ENCODE data around the gene BCAP31. TPM values are rescaled to one million over a fixed set of nuclear protein-coding genes. Genes with fewer than 3 reads are reported as not detected.

Gene BCAP31
- total and polyA plus RNA-seq, 12 donors: 70.2 to 164 (median 85.4) TPM

DNA sequence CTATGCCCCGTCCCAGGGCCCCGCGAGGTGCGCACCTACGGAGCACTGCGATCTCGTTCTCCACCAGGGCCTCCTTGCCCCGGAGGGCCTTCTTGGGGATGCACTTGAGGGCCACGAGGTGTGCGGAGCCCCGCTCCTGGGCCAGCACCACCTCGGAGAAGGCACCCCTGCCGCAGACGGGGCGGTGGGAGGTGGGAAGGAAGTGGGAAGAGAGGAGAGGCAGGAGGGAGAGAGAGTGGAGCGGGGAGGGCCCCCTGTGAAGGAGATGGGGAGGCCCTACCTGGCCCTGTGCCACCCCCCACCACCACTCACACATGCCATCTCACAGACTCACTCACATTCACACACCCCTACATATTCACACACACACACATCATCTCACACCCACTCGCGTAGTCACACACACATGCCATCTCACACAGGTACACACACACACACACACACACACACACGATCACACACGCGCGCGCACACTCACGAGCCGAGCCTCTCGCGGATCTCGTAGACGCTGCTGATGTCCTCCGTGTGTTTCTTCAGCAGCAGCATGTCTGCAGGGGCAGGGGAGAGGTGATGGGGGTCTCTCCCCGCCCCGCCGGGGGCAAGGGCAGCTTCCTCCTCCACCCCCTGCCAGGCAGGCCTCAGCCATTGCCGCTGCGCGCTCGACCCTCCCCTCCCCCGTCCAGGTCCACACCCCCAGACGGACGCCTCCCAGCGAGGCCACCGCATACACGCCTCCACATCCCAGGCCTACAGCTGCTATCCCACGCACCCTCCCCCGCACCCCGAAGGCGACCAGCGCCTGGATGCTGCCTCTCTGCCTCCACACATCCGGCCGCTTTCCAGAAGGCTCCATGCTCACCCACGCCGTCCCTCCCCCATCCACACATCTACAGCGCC lies 51.4 kb downstream of the BCAP31 start:
- Histone ChIP-seq H3K27me3 (peaks cover 0 to 59% (median 6%) of the 10 kb centered on the region in 7 donors), H3K9me3 (no peaks in the 10 kb centered on the region), H3K4me3 (no peak overlapping the region), H3K27ac (no peak overlapping the region), H3K4me1 (no peaks in the 10 kb centered on the region), H3K36me3 (no peaks in the 10 kb centered on the region)
- ATAC-seq (no peak), DNase-seq (no peak)
- intact Hi-C loops (cut with DNase I): loop anchor here in 1 of 10 donors (5.0 kb wide), 1 partner anchor 130 kb away; no protein-coding TSS in a partner anchor
- 46 to 54% methylated on average over 34 to 49 of the region's 53 CpGs for WGBS, 2 donors
- TF ChIP-seq, protein P1, sequence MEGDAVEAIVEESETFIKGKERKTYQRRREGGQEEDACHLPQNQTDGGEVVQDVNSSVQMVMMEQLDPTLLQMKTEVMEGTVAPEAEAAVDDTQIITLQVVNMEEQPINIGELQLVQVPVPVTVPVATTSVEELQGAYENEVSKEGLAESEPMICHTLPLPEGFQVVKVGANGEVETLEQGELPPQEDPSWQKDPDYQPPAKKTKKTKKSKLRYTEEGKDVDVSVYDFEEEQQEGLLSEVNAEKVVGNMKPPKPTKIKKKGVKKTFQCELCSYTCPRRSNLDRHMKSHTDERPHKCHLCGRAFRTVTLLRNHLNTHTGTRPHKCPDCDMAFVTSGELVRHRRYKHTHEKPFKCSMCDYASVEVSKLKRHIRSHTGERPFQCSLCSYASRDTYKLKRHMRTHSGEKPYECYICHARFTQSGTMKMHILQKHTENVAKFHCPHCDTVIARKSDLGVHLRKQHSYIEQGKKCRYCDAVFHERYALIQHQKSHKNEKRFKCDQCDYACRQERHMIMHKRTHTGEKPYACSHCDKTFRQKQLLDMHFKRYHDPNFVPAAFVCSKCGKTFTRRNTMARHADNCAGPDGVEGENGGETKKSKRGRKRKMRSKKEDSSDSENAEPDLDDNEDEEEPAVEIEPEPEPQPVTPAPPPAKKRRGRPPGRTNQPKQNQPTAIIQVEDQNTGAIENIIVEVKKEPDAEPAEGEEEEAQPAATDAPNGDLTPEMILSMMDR (IDR thresholded peaks at IDR 0.05): no peak

DNA sequence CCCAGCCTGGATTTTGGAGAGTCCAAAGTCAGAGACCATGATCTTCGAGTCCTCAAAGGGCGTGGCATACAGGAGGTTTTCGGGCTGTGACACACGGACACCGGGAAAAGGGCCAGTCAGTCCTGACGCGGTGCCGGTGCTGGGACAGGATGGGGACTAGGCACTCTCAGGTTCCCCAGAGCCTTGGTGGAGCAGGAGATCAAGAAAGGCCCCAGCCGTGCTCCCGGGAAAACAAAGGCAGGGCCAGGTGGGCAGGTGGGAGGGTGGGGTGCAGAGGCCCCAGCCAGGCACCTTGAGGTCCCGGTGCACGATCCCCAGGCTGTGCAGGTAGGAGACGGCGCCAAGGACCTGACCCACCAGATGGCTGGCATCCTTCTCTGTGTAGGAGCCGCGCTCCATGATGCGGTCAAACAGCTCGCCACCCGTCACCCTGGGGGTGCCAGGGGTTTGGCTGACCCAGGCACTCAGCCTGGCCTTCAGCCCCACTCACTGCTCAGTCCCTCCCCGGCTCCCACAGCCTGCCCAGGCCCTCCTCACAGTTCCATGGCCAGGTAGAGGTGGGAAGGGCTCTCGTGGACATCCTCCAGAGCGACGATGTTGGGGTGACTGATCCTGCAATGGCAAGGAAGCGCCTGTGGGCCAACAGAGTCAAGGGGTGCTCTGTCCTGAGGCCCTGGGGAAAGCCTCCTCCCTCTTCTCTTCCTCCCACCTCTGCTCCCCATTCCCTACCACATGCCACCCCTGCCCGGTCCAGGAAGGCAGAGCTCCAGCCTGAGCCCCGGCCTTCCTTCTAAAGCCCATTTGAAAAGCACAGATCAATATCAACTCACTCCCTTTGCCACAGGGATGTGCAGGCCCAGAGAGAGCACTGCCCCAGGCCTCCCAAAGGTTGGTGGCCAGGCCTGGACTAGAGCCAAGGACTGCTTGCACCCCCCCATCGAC lies 52.3 kb downstream of the BCAP31 start:
- no peak for DNase-seq
- TF ChIP-seq, protein P1 (IDR thresholded peaks at IDR 0.05): no peak
- Histone ChIP-seq H3K4me3 (no peak overlapping the region), H3K9me3 (no peaks in the 10 kb centered on the region), H3K27me3 (peaks cover 0 to 54% (median 6%) of the 10 kb centered on the region in 7 donors), H3K36me3 (no peaks in the 10 kb centered on the region), H3K4me1 (no peaks in the 10 kb centered on the region), H3K27ac (no peak overlapping the region)
- ATAC-seq: no peak
- 91 to 93% methylated on average over 19 to 25 of the region's 27 CpGs for WGBS, 2 donors
- intact Hi-C loops (cut with DNase I): loop anchor here in 1 of 10 donors (5.0 kb wide), 1 partner anchor 130 kb away; no protein-coding TSS in a partner anchor

DNA sequence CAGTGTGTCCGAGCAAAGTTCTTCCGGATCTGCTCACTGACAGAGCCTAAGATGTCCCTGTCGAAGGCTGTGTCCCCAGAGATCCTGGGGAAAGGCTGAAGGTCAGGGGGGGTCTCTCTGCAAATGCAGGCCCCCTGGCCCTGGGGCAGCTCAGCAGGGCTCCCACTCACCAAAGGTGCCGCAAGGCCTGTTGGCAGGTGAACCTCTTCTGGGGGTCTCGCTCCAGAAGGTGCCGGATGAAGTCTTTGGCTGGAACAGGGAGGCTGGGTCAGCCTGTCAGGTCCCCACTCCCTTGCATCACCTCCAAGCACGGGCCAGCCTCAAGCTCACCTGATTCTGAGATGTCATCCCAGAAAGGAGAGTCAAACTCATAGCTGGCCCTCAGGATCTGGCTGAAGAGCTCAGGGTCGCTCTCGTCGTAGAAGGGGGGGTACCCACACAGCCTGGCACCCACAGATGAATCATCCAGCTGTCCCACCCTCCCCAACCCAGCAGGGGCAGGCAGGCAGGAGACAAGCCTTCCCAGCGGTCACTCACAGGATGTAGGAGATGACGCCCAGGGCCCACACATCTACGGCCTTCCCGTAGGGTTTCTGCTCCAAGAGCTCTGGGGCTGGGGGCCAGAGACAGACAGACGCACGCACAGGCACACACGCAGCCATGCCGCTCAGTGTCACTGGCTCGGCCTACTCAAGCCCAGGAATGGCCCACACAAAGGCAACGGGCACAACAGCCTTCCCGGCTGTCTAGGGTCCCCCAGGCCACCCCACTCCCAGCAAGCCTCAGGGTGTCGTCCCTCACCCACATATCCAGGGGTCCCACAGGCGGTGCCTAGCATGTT lies 53.2 kb downstream of the BCAP31 start:
- WGBS, 2 donors: 88 to 89% methylated on average over 22 to 23 of the region's 23 CpGs
- Histone ChIP-seq H3K27ac (no peak overlapping the region), H3K4me3 (no peak overlapping the region), H3K4me1 (no peaks in the 10 kb centered on the region), H3K27me3 (peaks cover 0 to 46% (median 6%) of the 10 kb centered on the region in 7 donors), H3K36me3 (no peaks in the 10 kb centered on the region), H3K9me3 (no peaks in the 10 kb centered on the region)
- intact Hi-C loops (cut with DNase I): loop anchor here in 1 of 10 donors (5.0 kb wide), 1 partner anchor 129 kb away; no protein-coding TSS in a partner anchor
- ATAC-seq: no peak
- TF ChIP-seq, protein P1 (IDR thresholded peaks at IDR 0.05): no peak
- no peak for DNase-seq
